H54 (cell line): ENCODE results near the gene TRIM14.

ENCODE experiments used
- DNase-seq: peaks from one replicate; pipeline ENCODE4 v3.0.0; 2011; ENCODE audit warnings: low spot score, mixed read lengths; ENCODE audit not compliant: insufficient read length
- FAIRE-seq: peaks from 3 replicates; lab custom pipeline; 2011; peaks lifted over from hg19 to GRCh38; lab: Jason Lieb, UNC
- POLR2A ChIP-seq: IDR thresholded peaks from 2 replicates; pipeline ENCODE4 v1.6.1; 2011; ENCODE audit warnings: low read depth, mild to moderate bottlenecking, low read length

The TRIM14 gene

DNA sequence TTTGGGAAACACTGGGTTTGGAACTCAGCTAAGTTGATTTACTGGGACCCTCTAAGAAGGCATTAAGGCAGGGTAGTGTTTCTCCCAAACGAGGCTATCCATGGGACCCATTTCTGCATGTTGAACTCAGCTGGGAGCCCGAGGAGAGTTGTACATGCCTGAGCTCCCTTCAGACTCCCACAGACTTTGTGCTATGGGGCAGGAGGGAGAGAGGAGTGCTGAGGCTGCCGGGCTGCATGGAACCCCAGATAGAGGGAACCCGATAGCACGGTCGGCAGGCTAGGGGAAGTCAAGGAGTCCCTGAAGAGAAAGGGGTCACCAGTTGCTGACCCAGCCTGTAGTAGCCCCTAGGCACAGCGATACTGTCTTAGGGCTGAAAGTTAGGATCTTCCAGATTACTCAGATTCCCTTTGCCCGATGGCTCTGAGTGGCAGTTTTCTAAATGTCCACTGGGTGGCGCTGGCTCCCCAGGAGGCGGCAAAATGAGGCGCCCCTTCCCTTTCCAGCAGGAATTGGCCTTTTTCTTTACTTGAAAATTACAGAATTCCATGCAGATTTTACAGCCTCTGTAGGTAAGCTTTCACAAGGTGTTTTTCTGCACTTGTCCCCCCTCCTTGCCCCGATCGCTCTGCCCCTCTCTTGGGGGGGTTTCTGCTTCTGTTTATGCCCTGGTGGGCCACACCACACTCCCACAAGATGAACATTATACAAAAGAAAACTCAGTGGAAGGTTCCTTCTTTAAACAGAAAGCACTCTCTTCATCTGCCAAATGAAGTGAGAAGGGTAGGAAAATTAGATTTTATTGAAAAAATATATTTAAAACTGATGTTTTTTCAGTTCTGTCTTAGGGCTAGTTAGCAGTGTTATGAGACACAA, 44.7 kb downstream of the TRIM14 start:
- TF ChIP-seq POLR2A: no peak
- FAIRE-seq (peak; percentile 81), DNase-seq (peak; percentile 80)

DNA sequence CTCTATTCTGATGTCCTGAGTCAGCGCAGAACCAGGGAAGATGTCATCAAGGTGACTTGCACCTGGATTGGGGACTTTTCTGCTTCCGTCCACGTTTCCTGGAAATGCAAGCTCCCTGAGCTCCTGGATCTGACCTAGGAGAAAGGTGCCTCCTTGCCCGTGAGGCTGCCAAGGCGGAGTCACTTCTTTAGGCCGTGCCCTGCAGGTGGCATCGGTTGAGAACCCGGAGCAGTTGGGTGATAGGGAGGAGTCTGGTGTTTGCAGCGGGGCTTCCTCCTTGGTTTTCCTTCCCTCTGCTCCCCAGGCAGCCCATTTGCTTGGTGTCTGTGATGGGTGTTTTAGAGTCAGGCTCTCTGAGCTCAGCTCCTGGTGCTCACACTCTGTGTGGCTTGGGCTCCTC, 47.3 kb downstream of the TRIM14 start:
- FAIRE-seq: no peak
- TF ChIP-seq POLR2A: no peak
- DNase-seq: no peak

DNA sequence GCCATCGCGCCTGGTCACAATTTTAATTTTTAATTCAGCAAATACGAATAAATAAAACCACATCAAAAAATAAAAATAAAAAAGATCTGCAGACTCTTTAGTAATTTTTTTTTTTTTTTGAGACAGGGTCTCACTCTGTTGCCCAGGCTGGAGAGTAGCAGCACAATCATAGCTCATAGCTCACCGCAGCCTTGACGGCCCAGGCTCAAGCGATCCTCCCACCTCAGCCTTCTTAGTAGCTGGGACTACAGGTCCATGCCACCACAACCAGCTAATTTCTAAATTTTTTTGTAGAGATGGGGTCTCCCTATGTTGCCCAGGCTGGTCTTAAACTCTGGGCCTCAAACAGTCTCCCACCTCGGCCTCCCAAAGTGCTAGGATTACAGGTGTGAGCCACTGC, 48.3 kb downstream of the TRIM14 start:
- TF ChIP-seq POLR2A: no peak
- no peak for FAIRE-seq
- no peak for DNase-seq

DNA sequence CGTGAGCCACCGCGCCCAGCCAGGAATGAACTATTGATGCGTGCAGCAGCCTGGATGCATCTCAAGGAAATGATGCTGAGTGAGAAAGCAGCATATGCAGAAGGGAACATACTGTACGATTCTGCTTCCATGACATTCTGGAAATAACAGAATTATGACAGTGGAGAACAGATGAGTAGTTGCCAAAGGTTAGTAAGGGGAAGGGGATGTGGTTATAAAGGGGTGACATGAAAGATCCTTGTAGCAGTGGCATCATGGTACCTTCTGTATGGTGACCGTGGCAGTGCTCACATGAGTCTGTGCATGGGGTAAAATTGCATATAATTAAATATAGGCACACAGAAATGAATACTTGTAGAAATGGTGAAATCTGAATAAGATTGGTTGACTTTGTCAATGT, 49.5 kb downstream of the TRIM14 start:
- DNase-seq (no peak), FAIRE-seq (no peak)
- TF ChIP-seq POLR2A: no peak

DNA sequence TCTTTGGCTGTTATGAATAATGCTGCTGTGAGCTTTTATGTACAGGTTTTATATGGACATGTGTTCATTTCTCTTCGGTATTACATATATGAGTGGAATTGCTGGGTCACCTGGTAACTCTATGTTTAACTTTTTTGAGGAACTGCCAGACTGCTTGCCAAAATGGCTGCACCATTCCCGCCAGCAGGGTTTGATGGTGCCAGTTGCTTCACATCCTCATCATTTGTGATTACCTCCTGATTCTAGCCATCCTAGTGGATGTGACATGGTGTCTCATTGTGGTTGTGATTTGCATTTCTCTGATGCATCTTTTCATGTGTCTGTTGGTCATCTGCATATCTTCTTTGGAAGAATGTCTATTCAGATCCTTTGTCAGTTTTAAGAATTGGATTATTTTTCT, 51.8 kb downstream of the TRIM14 start:
- TF ChIP-seq POLR2A: no peak
- FAIRE-seq (peak; percentile 58), DNase-seq (no peak)

DNA sequence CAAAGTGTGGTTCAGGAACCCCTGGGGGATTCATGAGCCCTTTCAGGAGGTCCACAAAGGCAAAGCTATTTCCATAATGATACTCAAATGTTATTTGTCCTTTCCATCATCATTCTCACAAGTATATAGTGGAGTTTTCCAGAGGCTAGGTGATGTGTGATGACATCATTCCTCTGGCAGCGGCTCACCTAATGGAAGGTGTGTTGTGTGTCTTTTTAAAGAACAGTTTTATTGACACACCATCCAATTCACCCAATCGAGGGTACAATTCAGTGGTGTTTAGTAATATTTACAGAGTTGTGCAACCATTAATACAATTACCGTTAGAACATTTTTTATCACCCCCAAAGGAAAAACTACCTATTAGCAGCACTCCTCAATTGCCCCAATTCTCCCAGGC, 52.8 kb downstream of the TRIM14 start:
- TF ChIP-seq POLR2A: no peak
- DNase-seq: no peak
- FAIRE-seq: no peak

DNA sequence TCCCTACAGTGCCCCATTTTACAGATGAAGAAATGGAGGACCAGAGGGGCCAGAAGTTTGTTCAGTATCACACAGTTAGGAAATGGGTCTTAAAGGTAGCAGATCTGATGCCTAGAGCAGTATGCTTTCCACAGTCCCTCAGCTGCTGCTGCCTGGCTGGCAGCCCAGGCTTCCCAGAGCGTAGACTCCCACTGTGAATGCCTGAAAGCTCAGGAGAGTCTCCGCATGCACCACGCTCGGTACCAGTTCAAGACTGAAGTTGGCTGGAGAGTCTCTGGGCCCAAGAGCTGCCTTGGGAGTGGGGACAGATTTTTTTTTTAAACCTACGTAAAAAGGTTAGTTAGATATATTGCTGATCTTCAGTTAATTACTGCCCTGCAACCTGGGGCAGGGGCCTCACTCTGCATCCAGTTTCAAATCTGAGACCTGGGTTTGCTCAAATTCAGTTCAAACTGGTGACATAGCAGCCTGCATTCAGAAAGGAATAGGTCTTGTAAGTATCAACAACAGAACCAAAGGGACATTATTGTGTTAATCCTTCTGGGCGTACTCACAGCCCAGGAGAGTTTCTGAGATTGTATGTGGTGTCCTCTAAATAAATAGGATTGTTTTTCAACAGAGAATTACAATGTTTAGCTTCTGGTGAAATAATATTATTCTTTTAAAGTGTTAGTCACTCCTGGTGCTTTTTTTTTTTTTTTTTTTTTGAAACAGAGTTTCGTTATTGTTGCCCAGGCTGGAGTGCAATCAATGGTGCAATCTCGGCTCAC, 54.2 kb downstream of the TRIM14 start:
- TF ChIP-seq POLR2A: no peak
- FAIRE-seq: no peak
- no peak for DNase-seq

DNA sequence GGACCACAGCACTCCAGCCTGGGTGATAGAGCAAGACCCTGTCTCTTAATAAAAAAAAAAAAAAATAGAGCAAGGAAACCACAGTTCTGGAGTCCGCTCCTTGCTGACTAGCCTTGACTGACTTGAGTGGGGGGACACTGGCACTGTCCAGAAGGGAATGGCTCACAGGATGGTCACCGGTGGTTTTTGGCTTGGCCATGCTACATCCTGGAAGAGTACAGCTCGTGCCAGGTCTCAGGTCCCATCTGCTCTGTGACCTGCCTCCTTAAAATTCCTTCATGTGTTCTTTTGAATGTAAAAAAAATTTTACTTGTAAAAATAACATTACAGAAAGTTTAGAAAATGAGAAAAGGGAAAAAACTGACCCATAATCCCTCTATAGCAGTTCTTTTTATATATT, 56.9 kb downstream of the TRIM14 start:
- DNase-seq: no peak
- no peak for FAIRE-seq
- no peak for TF ChIP-seq POLR2A

DNA sequence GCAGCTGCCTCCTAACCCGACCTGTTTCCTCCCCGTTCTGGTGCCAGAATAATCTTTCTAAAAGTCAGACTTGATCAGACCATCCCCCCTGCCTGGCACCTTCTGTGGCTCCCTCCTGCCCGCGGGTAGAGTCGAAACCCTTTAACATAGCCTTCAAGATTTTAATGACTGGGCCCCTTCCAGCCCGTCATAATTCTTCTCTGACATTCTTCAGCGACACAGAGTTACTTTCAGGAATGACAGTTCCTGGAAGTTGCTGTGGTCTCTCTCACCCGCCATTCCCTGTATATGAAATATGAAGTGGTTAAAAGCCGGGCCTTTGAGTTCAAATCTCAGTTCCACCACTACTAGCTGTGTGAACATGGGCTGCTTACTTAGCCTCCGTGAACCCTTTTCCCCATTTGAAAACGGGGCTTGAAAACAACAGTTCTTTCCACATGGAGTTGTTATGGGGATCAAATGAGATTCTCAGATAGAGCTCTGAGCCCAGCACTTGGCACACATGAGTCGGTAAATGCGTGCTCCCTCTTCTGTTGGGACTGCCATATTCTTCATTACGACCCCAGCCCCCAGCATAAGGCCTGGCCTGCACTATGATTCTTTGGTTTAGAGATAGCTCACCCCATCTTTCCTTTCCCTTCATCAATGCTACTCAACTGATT, 61.8 kb downstream of the TRIM14 start:
- no peak for TF ChIP-seq POLR2A
- no peak for DNase-seq
- FAIRE-seq: peak; percentile 38

DNA sequence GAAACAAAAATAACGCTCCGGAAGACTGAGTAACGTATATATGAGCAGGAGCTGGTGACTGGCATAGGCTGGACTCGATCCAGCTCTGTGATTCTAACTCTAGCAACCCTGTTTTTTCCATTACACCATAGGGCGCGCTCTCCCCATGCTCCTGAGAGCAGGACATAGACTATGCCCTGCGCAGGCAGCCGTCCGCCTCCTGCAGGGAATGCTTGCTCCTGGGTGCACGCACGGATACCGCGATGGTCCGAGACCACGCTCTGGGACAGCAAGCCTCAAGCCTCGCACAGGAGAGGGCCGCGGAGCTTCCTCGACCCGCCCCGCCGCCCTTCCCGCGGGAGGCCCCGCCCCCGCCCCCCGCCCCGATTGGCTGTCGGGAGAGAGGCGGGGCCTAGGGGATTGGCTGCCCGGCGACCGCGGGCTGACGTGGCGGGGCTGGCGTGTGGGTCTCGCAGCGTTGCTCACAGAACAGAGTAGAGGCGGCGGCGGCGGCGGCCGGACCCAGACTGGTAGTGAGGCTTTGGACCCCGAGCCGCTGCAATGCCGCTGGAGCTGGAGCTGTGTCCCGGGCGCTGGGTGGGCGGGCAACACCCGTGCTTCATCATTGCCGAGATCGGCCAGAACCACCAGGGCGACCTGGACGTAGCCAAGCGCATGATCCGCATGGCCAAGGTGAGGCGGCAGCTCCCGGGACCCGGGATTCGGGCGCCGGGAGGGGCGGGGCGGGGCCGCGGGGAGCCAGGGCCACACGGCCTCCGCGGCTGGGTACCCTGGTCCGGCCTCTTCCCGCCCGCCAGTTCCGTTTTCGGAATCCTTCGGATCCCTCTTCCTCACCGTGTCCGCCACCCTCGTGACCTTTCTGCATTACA, 62.5 kb downstream of the TRIM14 start, which contains the start of gene NANS:
NANS (plus strand) TSS at position 464 of the 869 bp plus-strand sequence; CDS start at position 541, 77 bp downstream.
- peak; percentile 99 for DNase-seq
- FAIRE-seq: peak; percentile 96
- TF ChIP-seq POLR2A: peak; percentile 96

DNA sequence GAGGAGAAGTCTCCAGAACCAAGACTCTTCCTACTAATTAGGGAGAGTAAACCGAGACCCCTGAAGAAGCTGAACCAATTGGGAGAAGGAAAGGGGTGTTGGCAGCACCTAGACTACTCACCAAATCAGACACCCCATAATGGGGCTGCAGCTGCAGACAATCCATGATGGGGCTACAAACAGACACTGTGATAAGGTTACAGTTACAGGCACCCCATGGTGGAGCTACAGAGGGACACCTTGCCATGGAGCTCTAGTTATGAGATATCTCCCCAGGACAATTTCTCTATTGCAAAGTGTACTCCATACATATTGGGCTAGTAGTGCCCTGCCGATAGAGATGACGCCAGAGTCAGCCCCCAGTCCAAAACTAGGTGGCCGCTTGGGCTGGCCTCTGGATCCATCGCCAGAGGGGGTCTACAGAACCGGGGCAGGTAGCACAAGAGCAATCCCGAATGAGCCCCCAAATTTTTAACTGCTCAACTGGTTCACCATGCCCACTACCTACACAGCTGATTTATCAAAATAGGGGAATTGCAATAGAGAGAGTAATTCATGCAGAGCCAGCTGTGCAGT, 64.6 kb downstream of the TRIM14 start:
- FAIRE-seq (no peak), DNase-seq (no peak)
- TF ChIP-seq POLR2A: no peak

DNA sequence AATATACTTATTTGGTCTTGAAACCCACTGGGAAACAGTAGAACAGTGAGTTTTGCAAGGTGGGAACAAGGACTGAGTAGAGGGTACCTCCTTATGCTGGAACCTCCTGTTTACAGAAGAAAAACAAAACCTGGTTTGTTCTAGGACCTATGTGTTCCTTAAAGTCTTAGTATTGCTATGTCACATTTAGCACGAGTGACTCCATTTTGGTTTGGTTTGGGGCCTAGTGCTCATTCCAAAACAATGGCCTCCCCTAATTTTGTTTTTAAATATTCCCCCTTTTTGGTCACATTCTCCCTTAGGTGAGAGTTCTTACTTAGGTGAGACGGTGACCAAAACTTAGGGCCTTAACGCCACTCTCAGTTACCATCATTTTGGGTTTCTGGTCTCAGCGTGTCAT, 68.7 kb downstream of the TRIM14 start:
- FAIRE-seq: no peak
- TF ChIP-seq POLR2A: no peak
- DNase-seq: no peak
